OCI-LY1 (cell line): ENCODE results near the gene ESPN.
"Not testable (repeated sequence)": the region's sequence is repeated elsewhere in the genome, so short reads cannot be mapped to it uniquely, and the experiment has no call there.

ENCODE experiments used
- H2AFZ ChIP-seq: fragments of 200-600 bp; sonication (generic), shearing (Covaris generic); 2 replicates; pipeline ENCODE4 v1.6.0; 2014; ENCODE audit warnings: antibody characterized with exemption, mild to moderate bottlenecking, low read length
- H3F3A ChIP-seq: fragments of 200-600 bp; sonication (generic), shearing (Covaris generic); 2 replicates; pipeline ENCODE4 v1.6.0; 2014; ENCODE audit warnings: mild to moderate bottlenecking, antibody characterized with exemption, low read length, moderate library complexity; ENCODE audit not compliant: insufficient read depth
- H3K27ac ChIP-seq: fragments of 200-600 bp; sonication (generic); 2 replicates; pipeline ENCODE4 v1.5.1; 2014; ENCODE audit warnings: low read length, mixed run types, mild to moderate bottlenecking, low read depth; ENCODE audit not compliant: poor library complexity, severe bottlenecking
- H3K27me3 ChIP-seq: fragments of 200-600 bp; sonication (generic); 2 replicates; pipeline ENCODE4 v1.6.0; 2014; ENCODE audit warnings: antibody characterized with exemption, mild to moderate bottlenecking, low read length, moderate library complexity; ENCODE audit not compliant: insufficient read depth
- H3K36me3 ChIP-seq: fragments of 200-600 bp; sonication (generic); 2 replicates; pipeline ENCODE4 v1.6.1; 2014; ENCODE audit warnings: mild to moderate bottlenecking, antibody characterized with exemption, low read length, moderate library complexity, mixed read lengths; ENCODE audit not compliant: insufficient read depth
- H3K4me1 ChIP-seq: fragments of 200-600 bp; sonication (generic); 2 replicates; pipeline ENCODE4 v1.5.1; 2014; ENCODE audit warnings: mild to moderate bottlenecking, low read length, moderate library complexity; ENCODE audit not compliant: insufficient read depth, severe bottlenecking
- H3K4me2 ChIP-seq: fragments of 200-600 bp; sonication (generic), shearing (Covaris generic); 2 replicates; pipeline ENCODE4 v1.6.1; 2014; ENCODE audit warnings: low read length
- H3K4me3 ChIP-seq: fragments of 200-600 bp; sonication (generic); 2 replicates; pipeline ENCODE4 v1.5.1; 2014; ENCODE audit warnings: low read length, low read depth, mild to moderate bottlenecking, mixed read lengths; ENCODE audit not compliant: poor library complexity, severe bottlenecking
- H3K79me2 ChIP-seq: fragments of 200-600 bp; shearing (Covaris generic); 2 replicates; pipeline ENCODE4 v1.6.1; 2016; ENCODE audit warnings: mixed run types, low read length, mixed read lengths; ENCODE audit not compliant: insufficient read depth
- H3K9ac ChIP-seq: fragments of 200-600 bp; sonication (generic), shearing (Covaris generic); 2 replicates; pipeline ENCODE4 v1.6.1; 2014; ENCODE audit warnings: mild to moderate bottlenecking, low read length, mixed read lengths
- H3K9me2 ChIP-seq: fragments of 200-600 bp; sonication (generic), shearing (Covaris generic); 2 replicates; pipeline ENCODE4 v1.6.1; 2014; ENCODE audit warnings: low read depth, mild to moderate bottlenecking, low read length, mixed read lengths
- H3K9me3 ChIP-seq: fragments of 200-600 bp; shearing (Covaris generic); 2 replicates; pipeline ENCODE4 v1.6.1; 2014; ENCODE audit warnings: low read length, mixed read lengths
- H4K20me1 ChIP-seq: fragments of 200-600 bp; sonication (generic), shearing (Covaris generic); 2 replicates; pipeline ENCODE4 v1.6.0; 2016; ENCODE audit warnings: mild to moderate bottlenecking, low read length; ENCODE audit not compliant: insufficient read depth
- EZH2 ChIP-seq: fragments of 200-600 bp; sonication (generic), shearing (Covaris generic); IDR thresholded peaks from 2 replicates; pipeline ENCODE4 v1.8.0; 2017; ENCODE audit warnings: borderline replicate concordance, mixed run types, mild to moderate bottlenecking, antibody characterized with exemption, low read length, moderate library complexity, mixed read lengths
- TF ChIP-seq, protein P1 (sequence below): fragments of 200-600 bp; sonication (generic), shearing (Covaris generic); IDR thresholded peaks from 2 replicates; pipeline ENCODE4 v1.5.1; 2017; ENCODE audit warnings: mild to moderate bottlenecking, antibody characterized with exemption, low read length, moderate library complexity, mixed read lengths

ESPN gene

DNA sequence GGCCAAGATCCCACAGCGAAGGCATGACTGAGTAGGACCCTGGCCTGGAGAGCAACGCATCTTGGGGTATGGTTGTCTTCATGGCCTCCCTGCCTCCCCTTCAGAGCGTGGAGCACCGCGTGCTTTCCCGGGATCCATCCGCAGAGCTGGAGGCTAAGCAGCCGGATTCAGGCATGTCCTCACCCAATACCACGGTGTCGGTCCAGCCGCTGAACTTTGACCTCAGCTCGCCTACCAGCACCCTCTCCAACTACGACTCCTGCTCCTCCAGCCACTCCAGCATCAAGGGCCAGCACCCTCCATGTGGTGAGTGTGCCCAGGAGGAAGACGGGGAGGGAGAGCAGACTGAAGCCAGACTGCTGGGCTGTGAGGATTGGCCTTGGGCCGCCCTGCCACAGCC, 19.8 kb downstream of the ESPN start:
- no peaks in the 10 kb centered on the region for H3K36me3 ChIP-seq
- no peaks in the 10 kb centered on the region for H3K79me2 ChIP-seq
- no peak overlapping the region for H3K9ac ChIP-seq
- no peak overlapping the region for H3K4me3 ChIP-seq
- TF ChIP-seq, protein P1, sequence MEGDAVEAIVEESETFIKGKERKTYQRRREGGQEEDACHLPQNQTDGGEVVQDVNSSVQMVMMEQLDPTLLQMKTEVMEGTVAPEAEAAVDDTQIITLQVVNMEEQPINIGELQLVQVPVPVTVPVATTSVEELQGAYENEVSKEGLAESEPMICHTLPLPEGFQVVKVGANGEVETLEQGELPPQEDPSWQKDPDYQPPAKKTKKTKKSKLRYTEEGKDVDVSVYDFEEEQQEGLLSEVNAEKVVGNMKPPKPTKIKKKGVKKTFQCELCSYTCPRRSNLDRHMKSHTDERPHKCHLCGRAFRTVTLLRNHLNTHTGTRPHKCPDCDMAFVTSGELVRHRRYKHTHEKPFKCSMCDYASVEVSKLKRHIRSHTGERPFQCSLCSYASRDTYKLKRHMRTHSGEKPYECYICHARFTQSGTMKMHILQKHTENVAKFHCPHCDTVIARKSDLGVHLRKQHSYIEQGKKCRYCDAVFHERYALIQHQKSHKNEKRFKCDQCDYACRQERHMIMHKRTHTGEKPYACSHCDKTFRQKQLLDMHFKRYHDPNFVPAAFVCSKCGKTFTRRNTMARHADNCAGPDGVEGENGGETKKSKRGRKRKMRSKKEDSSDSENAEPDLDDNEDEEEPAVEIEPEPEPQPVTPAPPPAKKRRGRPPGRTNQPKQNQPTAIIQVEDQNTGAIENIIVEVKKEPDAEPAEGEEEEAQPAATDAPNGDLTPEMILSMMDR, result no peak
- no peak for TF ChIP-seq EZH2
- no peak overlapping the region for H3K4me2 ChIP-seq
- H4K20me1 ChIP-seq, result no peaks in the 10 kb centered on the region
- H3F3A ChIP-seq, result no peaks in the 10 kb centered on the region
- peaks cover 16% of the 10 kb centered on the region for H3K4me1 ChIP-seq
- H3K27ac ChIP-seq, result no peak overlapping the region
- H3K9me3 ChIP-seq, result no peaks in the 10 kb centered on the region
- no peaks in the 10 kb centered on the region for H3K9me2 ChIP-seq
- H2AFZ ChIP-seq, result no peak overlapping the region
- H3K27me3 ChIP-seq, result peaks cover under 1% of the 10 kb centered on the region

DNA sequence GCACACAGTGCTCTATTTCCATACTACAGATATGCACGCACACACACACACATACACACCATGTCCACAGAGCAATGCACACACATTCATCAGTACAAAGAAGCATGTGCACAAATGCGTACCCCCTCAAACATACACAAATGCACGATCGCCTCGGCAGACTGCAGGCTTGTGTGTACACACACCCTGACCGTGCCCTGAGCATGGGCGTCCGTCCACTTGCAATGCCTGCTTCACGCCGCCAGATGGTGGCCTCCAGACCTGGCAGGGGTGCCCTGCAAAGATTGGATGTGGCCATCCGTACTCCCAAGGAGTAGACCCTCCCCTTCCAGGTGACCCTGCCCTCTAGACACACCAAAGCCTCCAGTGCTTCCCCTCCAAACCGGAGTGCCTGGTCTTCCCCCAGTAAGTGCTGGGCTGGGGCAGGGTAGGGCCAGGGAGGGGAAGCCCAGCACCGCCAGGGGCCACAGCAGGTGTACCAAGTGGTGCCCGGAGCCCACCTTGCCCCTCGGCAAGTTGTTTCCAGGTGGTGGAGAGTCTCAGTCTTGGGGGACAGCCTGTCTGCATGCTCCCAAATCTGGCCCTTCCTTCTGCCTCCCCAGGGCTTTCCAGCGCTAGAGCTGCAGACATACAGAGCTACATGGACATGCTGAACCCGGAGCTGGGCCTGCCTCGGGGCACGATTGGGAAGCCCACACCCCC, 20.6 kb downstream of the ESPN start:
- Histone ChIP-seq H3K9me3 (no peaks in the 10 kb centered on the region), H2AFZ (no peak overlapping the region), H3F3A (no peaks in the 10 kb centered on the region), H4K20me1 (no peaks in the 10 kb centered on the region), H3K27ac (no peak overlapping the region), H3K4me2 (no peak overlapping the region), H3K4me1 (peaks cover 16% of the 10 kb centered on the region), H3K36me3 (no peaks in the 10 kb centered on the region), H3K9ac (no peak overlapping the region), H3K4me3 (no peak overlapping the region), H3K27me3 (peaks cover 8% of the 10 kb centered on the region), H3K9me2 (no peaks in the 10 kb centered on the region), H3K79me2 (no peaks in the 10 kb centered on the region)
- TF ChIP-seq, protein P1, result peak; percentile 62
- TF ChIP-seq EZH2, result no peak

DNA sequence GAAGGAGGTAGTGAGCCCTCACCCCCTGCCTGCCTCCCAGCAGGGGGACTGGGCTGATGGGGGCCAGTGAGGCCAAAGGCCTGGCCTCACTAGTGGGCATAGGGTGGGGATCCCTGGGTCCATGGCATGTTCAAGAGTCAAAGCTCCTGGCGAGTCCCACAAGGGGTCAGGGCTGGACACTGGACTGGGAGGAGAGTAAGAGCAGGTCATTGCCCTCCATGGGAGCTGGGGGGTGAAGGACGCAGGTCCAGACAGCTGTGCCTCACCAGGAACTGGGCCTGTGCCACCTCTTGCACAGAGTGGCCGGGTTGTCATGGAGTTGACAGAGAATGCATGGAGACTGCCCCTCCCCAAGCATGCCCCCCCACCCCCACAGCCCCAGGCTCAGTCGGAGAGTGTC, 21.4 kb downstream of the ESPN start:
- not testable (repeated sequence) for H3K36me3 ChIP-seq, H3K79me2 ChIP-seq, H3K9me3 ChIP-seq, H3K27me3 ChIP-seq, H2AFZ ChIP-seq, H3K27ac ChIP-seq, H3K4me3 ChIP-seq, H3K9ac ChIP-seq, H3K4me2 ChIP-seq, H3F3A ChIP-seq, H4K20me1 ChIP-seq, H3K9me2 ChIP-seq
- peaks cover 16% of the 10 kb centered on the region for H3K4me1 ChIP-seq

DNA sequence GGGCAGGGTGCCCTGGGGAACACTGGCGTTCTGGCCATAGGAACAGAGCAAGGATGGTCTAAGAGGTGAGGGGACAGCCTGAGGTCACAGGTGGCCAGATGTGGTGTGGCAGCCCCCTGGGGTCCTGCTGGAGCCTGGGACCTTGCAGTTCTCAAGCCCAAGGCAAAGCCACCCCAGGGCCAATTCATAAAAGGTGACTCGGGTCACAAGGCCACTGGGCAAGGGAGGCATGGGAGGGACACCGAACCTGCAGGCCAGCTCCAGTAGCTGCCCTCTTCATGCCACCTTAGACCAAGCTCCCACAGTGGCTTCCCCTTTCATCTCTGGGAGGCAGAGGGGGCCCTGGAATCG, 22.1 kb downstream of the ESPN start:
- no peak overlapping the region for H3K9ac ChIP-seq
- no peak overlapping the region for H2AFZ ChIP-seq
- no peaks in the 10 kb centered on the region for H3K9me2 ChIP-seq
- no peak overlapping the region for H3K4me2 ChIP-seq
- no peaks in the 10 kb centered on the region for H3K36me3 ChIP-seq
- H3K9me3 ChIP-seq, result no peaks in the 10 kb centered on the region
- peaks cover 8% of the 10 kb centered on the region for H3K27me3 ChIP-seq
- TF ChIP-seq EZH2, result no peak
- TF ChIP-seq, protein P1, result no peak
- H3K27ac ChIP-seq, result no peak overlapping the region
- H3K4me1 ChIP-seq, result peaks cover 16% of the 10 kb centered on the region
- no peaks in the 10 kb centered on the region for H4K20me1 ChIP-seq
- H3K79me2 ChIP-seq, result no peaks in the 10 kb centered on the region
- H3F3A ChIP-seq, result no peaks in the 10 kb centered on the region
- H3K4me3 ChIP-seq, result peak overlapping the region; percentile 45
